Esophagus muscularis mucosa (tissue), 4 donors: ENCODE measurements around the gene IER3. TPM values are rescaled to one million over a fixed set of nuclear protein-coding genes. Genes with fewer than 3 reads are reported as not detected.

Experiments used
- DNase-seq: peaks from one replicate; pipeline ENCODE4 v3.0.0-alpha.2; 2017; ENCODE audit errors: extremely low spot score
- H3K27ac ChIP-seq, 4 donors: fragments of 200-600 bp; sonication (generic); replicated peaks in 1 of 4; 1 replicate in 3 of 4; 2 replicates in 1 of 4; pipeline ENCODE4 v1.5.1; 2016 to 2019; ENCODE audit warnings: mild to moderate bottlenecking in 1 of 4
- H3K27me3 ChIP-seq, 4 donors: fragments of 200-600 bp; sonication (generic); one replicate each; pipeline versions ENCODE4 v1.5.1 to v1.6.0; 2016 to 2019
- H3K36me3 ChIP-seq, 4 donors: fragments of 200-600 bp; sonication (generic); one replicate each; pipeline ENCODE4 v1.5.1; 2016 to 2019
- H3K4me1 ChIP-seq, 4 donors: fragments of 200-600 bp; sonication (generic); one replicate each; pipeline ENCODE4 v1.5.1; 2016 to 2019
- H3K4me3 ChIP-seq, 4 donors: fragments of 200-600 bp; sonication (generic); 1 replicate in 2 of 4; 2 replicates in 2 of 4; pipeline ENCODE4 v1.5.1; 2016 to 2019; ENCODE audit warnings: mild to moderate bottlenecking in 4 of 4, moderate library complexity in 1 of 4
- H3K9me3 ChIP-seq, 4 donors: fragments of 200-600 bp; sonication (generic); 1 replicate in 3 of 4; 2 replicates in 1 of 4; pipeline ENCODE4 v1.5.1; 2016 to 2019
- CTCF ChIP-seq, 3 experiments: fragments of 200-600 bp in 2 of 3; fragments of 450-650 bp in 1 of 3; sonication (generic) in 2 of 3; IDR thresholded peaks; one replicate each; pipeline ENCODE4 v1.5.1; 2017 to 2019; ENCODE audit warnings: antibody characterized with exemption in 3 of 3, mild to moderate bottlenecking in 2 of 3, moderate library complexity in 1 of 3
- EP300 ChIP-seq: sonication (generic); formaldehyde crosslinking; IDR thresholded peaks from one replicate; pipeline ENCODE4 v1.6.1; 2017; ENCODE audit warnings: antibody characterized with exemption
- POLR2A ChIP-seq: fragments of 450-650 bp; IDR thresholded peaks from one replicate; pipeline ENCODE4 v1.6.1; 2017; ENCODE audit warnings: antibody characterized with exemption, moderate library complexity, mild to moderate bottlenecking, low read depth
- POLR2AphosphoS5 ChIP-seq, 2 donors: sonication (generic); formaldehyde crosslinking; IDR thresholded peaks; one replicate each; pipeline ENCODE4 v1.6.1; 2017; ENCODE audit warnings: antibody characterized with exemption in 2 of 2
- WGBS: methylation state at CpG from one replicate; pipeline ENCODE4 v1.1.5; 2018; 5-methylcytosine and 5-hydroxymethylcytosine counted together
- intact Hi-C: fragments of 100-400 bp; cut with DNase I; formaldehyde crosslinking; loops from one replicate; pipeline ENCODE4 v1.15.1; 2023
- total RNA-seq, 4 donors: library from RNA; depleted of rRNA; stranded (reverse); fragments of >200 nt; gene quantifications; one replicate each; pipeline versions ENCODE4 v1.1.0 to v1.2.1, GENCODE V29; 2016

Gene IER3
- total RNA-seq, 4 donors from 2014 or later: 8.9 to 45.4 (median 11.0) TPM

- no peak for DNase-seq
- peaks cover 35 to 47% (median 45%) of the 10 kb centered on the region in 4 donors for H3K4me1 ChIP-seq
- H3K27me3 ChIP-seq: no peaks in the 10 kb centered on the region
- TF ChIP-seq POLR2A (no peak), EP300 (no peak), POLR2AphosphoS5 (IDR thresholded peaks at IDR 0.05) (no peak), CTCF (IDR thresholded peaks at IDR 0.05) (no peak)
- no peaks in the 10 kb centered on the region for H3K36me3 ChIP-seq
- WGBS: 93% methylated on average over 10 of the region's 10 CpGs
- H3K27ac ChIP-seq: peak overlapping the region; percentile 54 to 85 (median 80)
- H3K9me3 ChIP-seq: no peaks in the 10 kb centered on the region
- H3K4me3 ChIP-seq: no peak overlapping the region
- intact Hi-C loops: no loop called here
These were observed 35.7 kb upstream of the IER3 start for GRCh38 chr6:30779850-30780641.

- H3K27ac ChIP-seq: peak overlapping the region in 1 of 4 donors; percentile 76
- H3K27me3 ChIP-seq: no peaks in the 10 kb centered on the region
- no peak overlapping the region for H3K4me3 ChIP-seq
- TF ChIP-seq EP300 (no peak), POLR2A (no peak), POLR2AphosphoS5 (IDR thresholded peaks at IDR 0.05) (no peak), CTCF (IDR thresholded peaks at IDR 0.05) (no peak)
- H3K4me1 ChIP-seq: peaks cover 35 to 47% (median 45%) of the 10 kb centered on the region in 4 donors
- no peaks in the 10 kb centered on the region for H3K36me3 ChIP-seq
- no peak for DNase-seq
- 95% methylated on average over 3 of the region's 3 CpGs for WGBS
- intact Hi-C loops: no loop called here
- no peaks in the 10 kb centered on the region for H3K9me3 ChIP-seq
These were observed 33.8 kb upstream of the IER3 start for GRCh38 chr6:30778001-30778635.

GRCh38 chr6:30777155-30777485 lies 32.8 kb upstream of the IER3 start:
- Histone ChIP-seq H3K36me3 (no peaks in the 10 kb centered on the region), H3K4me3 (no peak overlapping the region), H3K27ac (no peak overlapping the region), H3K9me3 (no peaks in the 10 kb centered on the region), H3K4me1 (peaks cover 27 to 37% (median 36%) of the 10 kb centered on the region in 4 donors), H3K27me3 (no peaks in the 10 kb centered on the region)
- TF ChIP-seq POLR2AphosphoS5 (IDR thresholded peaks at IDR 0.05) (no peak), CTCF (IDR thresholded peaks at IDR 0.05) (no peak), POLR2A (no peak), EP300 (no peak)
- 92% methylated on average over 3 of the region's 3 CpGs for WGBS
- DNase-seq: no peak
- intact Hi-C loops: no loop called here

- H3K9me3 ChIP-seq: no peaks in the 10 kb centered on the region
These were observed 32.2 kb upstream of the IER3 start for GRCh38 chr6:30776390-30777154.

More at GRCh38 chr6:30776390-30777154, 32.2 kb upstream of the IER3 start:
- H3K27me3 ChIP-seq: no peaks in the 10 kb centered on the region
- intact Hi-C loops: no loop called here
- H3K4me3 ChIP-seq: no peak overlapping the region
- H3K27ac ChIP-seq: no peak overlapping the region
- DNase-seq: no peak
- 98% methylated on average over 5 of the region's 5 CpGs for WGBS
- peaks cover 22 to 32% (median 30%) of the 10 kb centered on the region in 4 donors for H3K4me1 ChIP-seq
- TF ChIP-seq CTCF (IDR thresholded peaks at IDR 0.05): no peak
- TF ChIP-seq POLR2AphosphoS5 (IDR thresholded peaks at IDR 0.05): no peak
- no peak for TF ChIP-seq POLR2A
- TF ChIP-seq EP300: no peak
- no peaks in the 10 kb centered on the region for H3K36me3 ChIP-seq
